Body of pancreas (tissue), 4 donors: ENCODE results near the gene MYOM1.

Source experiments
- POLR2A ChIP-seq, 3 donors: fragments of 450-650 bp; IDR thresholded peaks; one replicate each; pipeline ENCODE4 v1.6.1; 2016; ENCODE audit warnings: antibody characterized with exemption in 3 of 3, mild to moderate bottlenecking in 2 of 3
- TF ChIP-seq, protein P1 (sequence below), 7 experiments: fragments of 450-650 bp in 4 of 7; fragments of 200-600 bp in 3 of 7; sonication (generic) in 3 of 7; IDR thresholded peaks; one replicate each; pipeline ENCODE4 v1.5.1; 2016 to 2019; ENCODE audit warnings: antibody characterized with exemption in 7 of 7

DNA sequence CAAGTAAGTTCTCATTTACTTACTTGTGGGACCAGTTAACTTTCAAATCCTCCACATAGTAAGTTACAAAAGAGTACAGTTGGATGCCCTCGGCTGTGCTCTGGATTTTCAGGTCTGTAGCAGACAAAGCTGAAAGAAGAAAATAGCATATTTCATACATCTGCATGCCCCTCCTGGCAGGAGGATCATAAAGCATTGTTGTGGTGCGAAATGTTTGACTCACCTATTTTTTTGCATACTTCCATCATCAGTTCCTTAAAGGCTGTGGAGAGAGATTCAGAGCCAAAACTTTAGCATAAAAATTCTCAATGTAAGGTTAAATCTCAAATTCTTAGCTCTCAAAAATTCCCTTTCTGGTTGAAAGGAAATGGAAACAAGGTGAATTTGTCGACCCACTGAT, 136.0 kb downstream of the MYOM1 start:
- TF ChIP-seq, protein P1, sequence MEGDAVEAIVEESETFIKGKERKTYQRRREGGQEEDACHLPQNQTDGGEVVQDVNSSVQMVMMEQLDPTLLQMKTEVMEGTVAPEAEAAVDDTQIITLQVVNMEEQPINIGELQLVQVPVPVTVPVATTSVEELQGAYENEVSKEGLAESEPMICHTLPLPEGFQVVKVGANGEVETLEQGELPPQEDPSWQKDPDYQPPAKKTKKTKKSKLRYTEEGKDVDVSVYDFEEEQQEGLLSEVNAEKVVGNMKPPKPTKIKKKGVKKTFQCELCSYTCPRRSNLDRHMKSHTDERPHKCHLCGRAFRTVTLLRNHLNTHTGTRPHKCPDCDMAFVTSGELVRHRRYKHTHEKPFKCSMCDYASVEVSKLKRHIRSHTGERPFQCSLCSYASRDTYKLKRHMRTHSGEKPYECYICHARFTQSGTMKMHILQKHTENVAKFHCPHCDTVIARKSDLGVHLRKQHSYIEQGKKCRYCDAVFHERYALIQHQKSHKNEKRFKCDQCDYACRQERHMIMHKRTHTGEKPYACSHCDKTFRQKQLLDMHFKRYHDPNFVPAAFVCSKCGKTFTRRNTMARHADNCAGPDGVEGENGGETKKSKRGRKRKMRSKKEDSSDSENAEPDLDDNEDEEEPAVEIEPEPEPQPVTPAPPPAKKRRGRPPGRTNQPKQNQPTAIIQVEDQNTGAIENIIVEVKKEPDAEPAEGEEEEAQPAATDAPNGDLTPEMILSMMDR (IDR thresholded peaks at IDR 0.05): no peak
- TF ChIP-seq POLR2A (IDR thresholded peaks at IDR 0.05): no peak
